PC-3 (cell line): ENCODE results near the gene FUBP3.

Experiments used
- EZH2phosphoT487 ChIP-seq: fragments of 300-600 bp; sonication (generic); IDR thresholded peaks from 2 replicates; pipeline ENCODE4 v1.6.1; 2018; ENCODE audit warnings: mild to moderate bottlenecking, antibody characterized with exemption, low read length, borderline replicate concordance
- TF ChIP-seq, protein P1 (sequence below): fragments of 300-600 bp; sonication (generic); conservative IDR thresholded peaks from 2 replicates; pipeline ENCODE4 v1.5.1; 2017; ENCODE audit warnings: antibody characterized with exemption, low read depth, mild to moderate bottlenecking, low read length

DNA sequence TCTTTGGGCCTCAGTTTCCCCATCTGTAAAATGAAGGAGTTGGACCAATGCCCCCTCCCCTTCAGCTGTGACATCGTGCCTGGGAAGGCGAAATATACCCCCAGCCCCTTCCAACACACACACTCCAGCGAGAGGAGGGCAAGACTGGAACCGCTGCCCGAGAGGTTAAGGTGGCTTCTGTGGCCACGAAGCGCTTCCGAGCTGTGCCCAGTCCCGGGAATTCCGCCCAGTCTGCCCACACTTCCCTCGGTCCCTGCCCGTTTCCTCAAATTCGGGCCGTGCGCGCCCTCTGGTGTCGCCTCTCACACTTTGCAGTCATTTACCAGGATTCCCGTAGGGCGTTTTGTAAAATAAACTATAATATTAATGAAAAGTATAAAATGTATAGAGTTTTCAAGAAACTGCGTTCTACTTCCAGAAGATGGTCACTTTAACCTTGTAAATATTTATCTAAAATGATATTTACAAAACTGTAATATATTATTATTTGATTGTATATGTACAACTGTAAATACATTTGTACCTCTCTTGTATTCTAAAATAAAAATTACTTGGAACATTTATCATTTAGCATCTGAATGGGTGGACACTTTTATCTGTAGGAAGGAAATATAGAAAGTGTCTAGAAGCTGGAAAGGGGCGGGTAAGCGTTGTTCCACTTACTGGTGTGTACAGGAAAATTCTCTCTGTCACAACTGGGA lies 103.2 kb downstream of the FUBP3 start:
- TF ChIP-seq, protein P1, sequence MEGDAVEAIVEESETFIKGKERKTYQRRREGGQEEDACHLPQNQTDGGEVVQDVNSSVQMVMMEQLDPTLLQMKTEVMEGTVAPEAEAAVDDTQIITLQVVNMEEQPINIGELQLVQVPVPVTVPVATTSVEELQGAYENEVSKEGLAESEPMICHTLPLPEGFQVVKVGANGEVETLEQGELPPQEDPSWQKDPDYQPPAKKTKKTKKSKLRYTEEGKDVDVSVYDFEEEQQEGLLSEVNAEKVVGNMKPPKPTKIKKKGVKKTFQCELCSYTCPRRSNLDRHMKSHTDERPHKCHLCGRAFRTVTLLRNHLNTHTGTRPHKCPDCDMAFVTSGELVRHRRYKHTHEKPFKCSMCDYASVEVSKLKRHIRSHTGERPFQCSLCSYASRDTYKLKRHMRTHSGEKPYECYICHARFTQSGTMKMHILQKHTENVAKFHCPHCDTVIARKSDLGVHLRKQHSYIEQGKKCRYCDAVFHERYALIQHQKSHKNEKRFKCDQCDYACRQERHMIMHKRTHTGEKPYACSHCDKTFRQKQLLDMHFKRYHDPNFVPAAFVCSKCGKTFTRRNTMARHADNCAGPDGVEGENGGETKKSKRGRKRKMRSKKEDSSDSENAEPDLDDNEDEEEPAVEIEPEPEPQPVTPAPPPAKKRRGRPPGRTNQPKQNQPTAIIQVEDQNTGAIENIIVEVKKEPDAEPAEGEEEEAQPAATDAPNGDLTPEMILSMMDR = peak; percentile 70
- no peak for TF ChIP-seq EZH2phosphoT487
